IMR-90 (cell line): Measurements from ENCODE around the gene ANO7. TPM values are rescaled to one million over a fixed set of nuclear protein-coding genes. Genes with fewer than 3 reads are reported as not detected.

ENCODE experiments used
- ATAC-seq: fragments of 200-7000 bp; cut with Tn5 transposase; 2 replicates; pipeline ENCODE4 v1.9.1; 2020; ENCODE audit warnings: low read depth, mild to moderate bottlenecking, moderate library complexity
- BruUV-seq: library from RNA; stranded (reverse); fragments of 400-500 nt; replicated peaks from 2 replicates; lab custom pipeline; 2021; lab: Mats Ljungman, UMichigan
- CTCF ChIA-PET: fragments of 300-600 bp; formaldehyde crosslinking; extraction: SDS; loops from one replicate; lab custom pipeline; 2021; ENCODE audit warnings: antibody characterized with exemption; lab: Yijun Ruan, JAX
- POLR2A ChIA-PET: fragments of 300-600 bp; sonication (Branson Sonifier 250); formaldehyde crosslinking; loops from one replicate; lab custom pipeline; 2022; ENCODE audit warnings: antibody characterized with exemption; ENCODE audit not compliant: unreplicated experiment; lab: Charles Lee
- DNase-seq: peaks from one replicate; pipeline ENCODE4 v3.0.0; 2013
- H2AFZ ChIP-seq: replicated peaks from 2 replicates; pipeline ENCODE3; 2013; ENCODE audit warnings: low read length, mild to moderate bottlenecking; ENCODE audit not compliant: poor library complexity
- H2AK5ac ChIP-seq: 2 replicates; pipeline ENCODE4 v1.6.1; 2013; ENCODE audit warnings: low read depth, low read length, inconsistent platforms
- H2AK9ac ChIP-seq: replicated peaks from 2 replicates; pipeline ENCODE3; 2013; ENCODE audit warnings: mild to moderate bottlenecking, low read depth, low read length, moderate library complexity; ENCODE audit not compliant: poor library complexity
- H2BK120ac ChIP-seq: 2 replicates; pipeline ENCODE4 v1.6.1; 2013; ENCODE audit warnings: low read depth, low read length, inconsistent platforms
- H2BK15ac ChIP-seq: 3 replicates; pipeline ENCODE4 v1.6.1; 2013; ENCODE audit warnings: low read depth, low read length, inconsistent platforms
- H2BK20ac ChIP-seq: 2 replicates; pipeline ENCODE4 v1.6.1; 2013; ENCODE audit warnings: low read depth, mild to moderate bottlenecking, inconsistent platforms, low read length, moderate library complexity
- H2BK5ac ChIP-seq: 2 replicates; pipeline ENCODE4 v1.6.1; 2013; ENCODE audit warnings: mild to moderate bottlenecking, low read depth, low read length, inconsistent platforms; ENCODE audit not compliant: poor library complexity, severe bottlenecking
- H3K14ac ChIP-seq: replicated peaks from 2 replicates; pipeline ENCODE4 v1.6.1; 2013; ENCODE audit warnings: low read depth, low read length, inconsistent platforms
- H3K18ac ChIP-seq: 2 replicates; pipeline ENCODE4 v1.6.1; 2013; ENCODE audit warnings: low read depth, low read length, control low read depth
- H3K23ac ChIP-seq: 2 replicates; pipeline ENCODE4 v1.6.1; 2013; ENCODE audit warnings: low read depth, low read length, inconsistent platforms
- H3K27ac ChIP-seq: 2 replicates; pipeline ENCODE4 v1.5.1; 2013; ENCODE audit warnings: mild to moderate bottlenecking, control low read depth, low read length; ENCODE audit not compliant: insufficient read depth
- H3K27me3 ChIP-seq: 2 replicates; pipeline ENCODE4 v1.6.1; 2013; ENCODE audit warnings: low read length; ENCODE audit not compliant: control insufficient read depth, insufficient read depth
- H3K36me3 ChIP-seq: 2 replicates; pipeline ENCODE4 v1.6.1; 2013; ENCODE audit warnings: low read length, mixed read lengths; ENCODE audit not compliant: control insufficient read depth, insufficient read depth
- H3K4ac ChIP-seq: 2 replicates; pipeline ENCODE4 v1.6.1; 2013; ENCODE audit warnings: low read depth, low read length, inconsistent platforms
- H3K4me1 ChIP-seq: 2 replicates; pipeline ENCODE4 v1.6.1; 2013; ENCODE audit warnings: low read length, mixed read lengths; ENCODE audit not compliant: control insufficient read depth, insufficient read depth
- H3K4me2 ChIP-seq: 2 replicates; pipeline ENCODE4 v1.6.1; 2013; ENCODE audit warnings: low read depth, mild to moderate bottlenecking, control low read depth, low read length, moderate library complexity
- H3K4me3 ChIP-seq: 2 replicates; pipeline ENCODE4 v1.5.1; 2013; ENCODE audit warnings: low read depth, mild to moderate bottlenecking, control low read depth, low read length, moderate library complexity; ENCODE audit not compliant: insufficient read depth
- H3K56ac ChIP-seq: 2 replicates; pipeline ENCODE4 v1.6.1; 2013; ENCODE audit warnings: low read length, inconsistent platforms; ENCODE audit not compliant: insufficient read depth; ENCODE audit errors: extremely low read depth
- H3K79me1 ChIP-seq, 2 experiments: 2 replicates each; pipeline ENCODE4 v1.6.1; 2013; ENCODE audit warnings: low read length in 2 of 2, inconsistent platforms in 1 of 2, low read depth in 1 of 2
- H3K9ac ChIP-seq: 2 replicates; pipeline ENCODE4 v1.6.1; 2013; ENCODE audit warnings: low read depth, low read length, control low read depth
- H3K9me1 ChIP-seq: 2 replicates; pipeline ENCODE4 v1.6.1; 2013; ENCODE audit warnings: low read length, inconsistent platforms; ENCODE audit not compliant: insufficient read depth
- H3K9me3 ChIP-seq: 2 replicates; pipeline ENCODE4 v1.6.1; 2013; ENCODE audit warnings: low read length; ENCODE audit not compliant: control insufficient read depth, insufficient read depth
- H4K20me1 ChIP-seq: 2 replicates; pipeline ENCODE4 v1.6.1; 2013; ENCODE audit warnings: low read length, inconsistent platforms; ENCODE audit not compliant: insufficient read depth
- H4K5ac ChIP-seq: 2 replicates; pipeline ENCODE4 v1.6.1; 2013; ENCODE audit warnings: mild to moderate bottlenecking, low read depth, low read length, control low read depth
- H4K8ac ChIP-seq, 2 experiments: 2 replicates each; pipeline ENCODE4 v1.6.1; 2013; ENCODE audit warnings: low read depth in 2 of 2, low read length in 2 of 2, control low read depth in 1 of 2, inconsistent platforms in 1 of 2
- H4K91ac ChIP-seq: 2 replicates; pipeline ENCODE4 v1.6.1; 2013; ENCODE audit warnings: low read depth, low read length, inconsistent platforms; ENCODE audit not compliant: insufficient read depth
- CTCF ChIP-seq: conservative IDR thresholded peaks from 2 replicates; pipeline ENCODE4 v1.5.1; 2012; ENCODE audit warnings: mild to moderate bottlenecking, low read depth, low read length, improper control_type of control experiment
- NFE2L2 ChIP-seq: fragments of 150-350 bp; IDR thresholded peaks from 2 replicates; pipeline ENCODE4 v1.6.1; 2016; ENCODE audit warnings: low read depth, mild to moderate bottlenecking, low read length
- WGBS, 2 experiments: methylation state at CpG; one replicate each; pipeline versions ENCODE4 v1.1.5 to v1.1.7; 2013; ENCODE audit warnings: missing lambda C conversion rate in 2 of 2; ENCODE audit not compliant: insufficient read length in 1 of 2; ENCODE audit errors: extremely low coverage in 2 of 2; 5-methylcytosine and 5-hydroxymethylcytosine counted together
- dilution Hi-C: fragments of 300-500 bp; cut with HindIII; formaldehyde crosslinking; loops from one replicate; pipeline ENCODE4 v1.14.3; 2018; ENCODE audit warnings: low sequenced_read_pairs; ENCODE audit not compliant: unreplicated experiment
- in situ Hi-C: fragments of 300-500 bp; cut with MboI; formaldehyde crosslinking; loops from 3 replicates; pipeline ENCODE4 v1.14.3; 2019; ENCODE audit warnings: low sequenced_read_pairs, inconsistent platforms, mixed read lengths
- intact Hi-C: fragments of 100-400 bp; cut with micrococcal nuclease; formaldehyde crosslinking; loops from 2 replicates; pipeline ENCODE4 v1.10.0; 2022
- polyA plus RNA-seq, 3 experiments: library from polyadenylated mRNA; depleted of rRNA; stranded (reverse); fragments of >200 nt; gene quantifications; 2 replicates each; pipeline ENCODE4 v1.2.3, GENCODE V29; 2012; ENCODE audit warnings: low replicate concordance in 1 of 3
- total RNA-seq: library from RNA; depleted of rRNA; stranded (reverse); fragments of >200 nt; gene quantifications from 2 replicates; pipeline ENCODE4 v1.2.3, GENCODE V29; 2012

Gene ANO7
- total and polyA plus RNA-seq, 2 of the 4 experiments (the other 2 are of a cell fraction): 0.36 to 3.4 TPM

- CTCF ChIA-PET: interaction anchor here (0.7 to 1.1 kb wide), 2 partner anchors 10 to 102 kb away, joined by 3 read pairs; no protein-coding TSS in a partner anchor
Measured at GRCh38 chr2:241257419-241258032, 69.0 kb downstream of the ANO7 start.

More at GRCh38 chr2:241257419-241258032, 69.0 kb downstream of the ANO7 start:
- H3K4me2 ChIP-seq: no peak overlapping the region
- no peak overlapping the region for H2AK9ac ChIP-seq
- no peak overlapping the region for H2BK5ac ChIP-seq
- peaks cover 49 to 79% of the 10 kb centered on the region in 2 experiments for H3K79me1 ChIP-seq
- in situ Hi-C loops (no loop called here), intact Hi-C loops (loop anchor here (2.0 to 5.0 kb wide), 2 partner anchors 13 to 95 kb away; no protein-coding TSS in a partner anchor), dilution Hi-C loops (no loop called here)
- H3K36me3 ChIP-seq: peaks cover 77% of the 10 kb centered on the region
- no peak overlapping the region for H3K14ac ChIP-seq
- DNase-seq (no peak), ATAC-seq (no peak)
- H3K23ac ChIP-seq: no peak overlapping the region
- no peak overlapping the region for H2BK15ac ChIP-seq
- POLR2A ChIA-PET: no interaction called here
- no peaks in the 10 kb centered on the region for H3K4me1 ChIP-seq
- H3K4ac ChIP-seq: no peak overlapping the region
- H4K91ac ChIP-seq: no peak overlapping the region
- 64% methylated on average over 4 of the region's 11 CpGs; no CpG with 5 or more reads in 1 of the 2 experiments for WGBS, 2 experiments
- no peak overlapping the region for H2BK20ac ChIP-seq
- TF ChIP-seq NFE2L2: no peak
- peak; percentile 24; the same call in 1 of the 2 replicates for TF ChIP-seq CTCF
- BruUV-seq: no TSS peak
- H3K18ac ChIP-seq: no peak overlapping the region
- no peak overlapping the region for H2BK120ac ChIP-seq
- H3K4me3 ChIP-seq: no peak overlapping the region
- H4K8ac ChIP-seq: no peak overlapping the region
- no peak overlapping the region for H3K9ac ChIP-seq
- no peak overlapping the region for H3K27ac ChIP-seq
- no peak overlapping the region for H3K56ac ChIP-seq
- no peak overlapping the region for H2AFZ ChIP-seq
- H4K20me1 ChIP-seq: peaks cover 92% of the 10 kb centered on the region
- H3K9me3 ChIP-seq: no peaks in the 10 kb centered on the region
- H4K5ac ChIP-seq: no peak overlapping the region
- peaks cover 10% of the 10 kb centered on the region for H3K9me1 ChIP-seq
- no peak overlapping the region for H2AK5ac ChIP-seq
- H3K27me3 ChIP-seq: no peaks in the 10 kb centered on the region
